NOMO-1 treated with dmso at 0.1 percent for 144 hours (cell line): Measurements from ENCODE around the gene ZNF366.

Experiments used
- DNase-seq: peaks from one replicate; lab custom pipeline; 2025; ENCODE audit not compliant: unreplicated experiment; lab: John Stamatoyannopoulos, UW

The ZNF366 gene

DNA sequence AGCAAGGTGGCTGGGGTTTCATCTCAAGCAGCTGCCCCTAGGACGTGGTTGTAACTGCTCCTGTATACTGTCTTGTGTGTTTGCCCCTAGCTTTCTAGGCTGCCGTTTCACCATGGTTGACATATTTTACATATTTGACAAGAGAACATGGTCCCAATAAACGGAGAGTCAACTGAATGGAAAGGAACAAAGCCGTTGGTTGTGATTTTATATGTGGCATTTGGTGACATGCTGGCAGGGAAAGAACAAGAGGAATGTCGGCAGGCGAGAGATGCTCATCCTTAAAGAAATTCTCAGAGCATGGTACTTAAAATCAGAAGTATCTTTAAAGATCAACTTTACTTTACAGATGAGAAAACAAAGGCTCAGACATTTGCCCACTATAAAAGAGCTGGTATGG lies 11.8 kb downstream of the ZNF366 start:
- DNase-seq: no peak

DNA sequence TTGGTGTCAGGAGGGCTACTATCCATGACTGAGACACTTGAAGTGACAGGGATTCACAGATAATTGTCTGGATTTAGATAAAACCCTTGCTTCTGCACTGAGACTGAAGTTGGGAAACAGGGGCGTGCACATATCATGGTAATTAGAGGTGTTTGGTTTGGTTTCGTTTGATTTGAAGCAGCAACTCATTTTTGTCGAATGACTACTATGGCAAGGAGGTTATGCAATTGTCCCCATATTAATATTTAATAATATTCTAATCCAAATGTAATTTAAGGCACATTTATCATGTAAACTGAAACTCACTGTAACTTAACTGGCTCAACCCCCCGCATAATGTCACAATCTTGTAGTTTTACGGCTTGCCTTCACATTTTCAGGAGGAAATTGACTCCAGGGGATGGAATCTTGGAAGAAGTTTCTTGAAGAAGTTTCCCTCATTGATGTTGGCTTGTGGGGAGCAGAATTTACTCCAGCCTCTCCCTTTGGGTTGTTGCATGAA lies 12.5 kb downstream of the ZNF366 start:
- no peak for DNase-seq

- no peak for DNase-seq
Observed at GRCh38 chr5:72489536-72489935, 17.7 kb downstream of the ZNF366 start.

- DNase-seq: no peak
Observed at GRCh38 chr5:72488756-72489155, 18.5 kb downstream of the ZNF366 start.

- DNase-seq: no peak
Observed at GRCh38 chr5:72487177-72487576, 20.0 kb downstream of the ZNF366 start.

DNA sequence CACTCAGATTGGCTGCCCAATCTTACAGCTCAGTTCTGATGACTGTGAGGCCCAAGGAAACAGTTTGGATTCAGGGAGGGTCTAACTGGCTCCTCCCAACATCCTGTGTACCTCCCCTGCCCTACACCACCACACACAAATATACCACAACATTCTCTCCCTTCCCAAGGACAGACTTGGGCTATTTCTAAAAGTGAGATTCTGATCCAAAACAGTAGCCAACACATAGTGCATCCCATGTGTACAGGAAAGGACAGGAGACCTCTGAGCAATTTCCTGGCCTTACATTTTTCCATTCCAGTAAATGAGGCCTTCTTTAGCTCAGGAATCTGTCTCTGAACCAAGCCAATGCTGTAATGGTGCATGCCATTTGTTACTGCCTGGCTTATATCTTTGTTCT lies 20.8 kb downstream of the ZNF366 start:
- DNase-seq: no peak

GRCh38 chr5:72485430-72485974 lies 21.7 kb downstream of the ZNF366 start:
- DNase-seq: no peak

DNA sequence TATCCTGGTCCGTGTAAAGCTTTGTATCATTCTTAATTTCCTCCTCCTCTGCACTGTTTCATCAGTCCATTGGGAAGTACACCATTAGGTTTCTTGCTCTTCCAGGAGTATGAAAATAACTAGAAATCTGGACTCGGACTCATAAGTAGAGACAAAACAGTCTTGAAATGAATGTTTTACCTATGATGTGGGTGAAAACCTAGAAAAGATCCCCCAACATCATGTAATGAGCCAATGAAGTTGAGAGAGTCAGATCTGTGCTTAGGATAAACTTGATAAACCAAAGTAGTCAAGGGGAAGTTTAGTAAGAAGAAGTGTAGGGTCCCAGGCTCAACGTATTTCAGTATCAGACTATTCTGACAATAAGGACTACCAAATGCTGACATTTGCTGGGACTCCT lies 25.2 kb downstream of the ZNF366 start:
- DNase-seq: no peak

DNA sequence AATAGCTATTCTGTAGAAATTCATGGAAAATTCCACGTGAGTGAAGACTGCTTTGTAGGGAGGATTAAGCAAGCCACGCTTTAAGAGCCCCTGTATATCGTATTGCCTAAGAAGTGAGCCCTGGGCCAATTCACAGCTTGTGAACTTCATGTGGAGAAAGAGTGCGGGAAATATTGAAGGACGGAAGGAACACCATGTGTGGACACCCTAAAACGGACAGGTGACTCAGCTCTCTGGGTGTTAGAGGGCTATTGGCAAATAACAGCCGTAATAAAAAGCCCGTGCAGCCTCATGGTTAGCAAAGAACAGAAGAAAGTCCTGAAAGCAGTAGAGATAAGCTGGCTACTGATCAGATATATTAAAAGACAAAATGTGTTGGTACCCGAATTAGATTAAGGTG lies 26.4 kb downstream of the ZNF366 start:
- DNase-seq: peak; percentile 83

DNA sequence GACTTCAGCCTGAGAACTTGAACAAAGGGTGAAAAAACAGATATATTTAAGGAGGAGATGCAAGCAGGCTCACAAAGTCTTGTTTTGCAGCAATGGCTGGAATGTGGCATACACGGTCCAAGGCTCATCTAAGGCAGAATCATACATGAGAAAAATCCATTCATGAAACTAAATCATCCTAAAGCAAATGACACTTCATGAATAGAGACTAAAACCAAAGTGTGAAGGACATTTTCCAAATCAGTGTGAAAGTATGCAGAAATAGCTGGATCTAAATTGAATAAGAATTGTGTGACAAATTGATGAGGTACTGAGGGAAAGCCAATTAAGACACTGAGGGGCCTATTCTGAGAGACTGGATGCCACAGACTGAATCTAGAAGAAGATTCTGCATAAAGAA lies 27.3 kb downstream of the ZNF366 start:
- DNase-seq: no peak

DNA sequence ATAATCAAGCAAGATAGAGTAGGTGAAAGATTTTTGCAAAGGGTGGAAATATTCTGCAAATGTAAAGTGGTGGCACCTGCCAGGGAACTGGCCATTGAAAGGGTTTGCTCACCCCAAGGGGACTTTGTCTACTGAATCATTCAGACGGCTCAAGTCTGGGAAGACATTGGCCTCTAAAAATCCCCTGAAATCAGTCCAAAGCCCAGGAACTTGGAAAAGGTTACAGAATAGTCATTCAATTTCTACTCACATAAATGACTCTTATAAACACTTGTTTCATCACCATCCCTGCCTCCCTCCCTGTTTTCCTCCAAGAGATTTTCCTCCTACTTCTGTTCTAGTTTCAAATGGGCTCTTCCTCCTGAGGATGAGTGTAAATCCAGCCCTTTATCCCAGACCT lies 28.5 kb downstream of the ZNF366 start:
- no peak for DNase-seq

DNA sequence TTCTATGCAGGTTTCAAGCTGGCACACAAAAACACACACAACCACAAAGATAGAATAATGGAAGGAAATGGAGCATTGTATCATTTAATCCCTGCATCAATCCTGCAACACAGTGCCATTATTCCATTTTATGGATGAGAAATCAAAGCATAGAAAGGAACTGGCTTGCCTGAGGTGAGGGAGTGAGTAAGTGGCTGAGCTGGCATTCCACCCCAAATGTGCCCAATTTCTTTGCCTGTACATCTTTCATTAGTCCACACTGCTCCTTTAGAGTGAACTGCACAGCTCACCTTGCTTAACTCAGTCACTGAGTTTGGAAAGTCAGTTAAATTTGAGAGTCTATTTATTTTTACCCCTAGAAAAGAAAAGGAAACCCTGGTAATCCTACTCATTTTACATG lies 28.9 kb downstream of the ZNF366 start:
- DNase-seq: no peak

DNA sequence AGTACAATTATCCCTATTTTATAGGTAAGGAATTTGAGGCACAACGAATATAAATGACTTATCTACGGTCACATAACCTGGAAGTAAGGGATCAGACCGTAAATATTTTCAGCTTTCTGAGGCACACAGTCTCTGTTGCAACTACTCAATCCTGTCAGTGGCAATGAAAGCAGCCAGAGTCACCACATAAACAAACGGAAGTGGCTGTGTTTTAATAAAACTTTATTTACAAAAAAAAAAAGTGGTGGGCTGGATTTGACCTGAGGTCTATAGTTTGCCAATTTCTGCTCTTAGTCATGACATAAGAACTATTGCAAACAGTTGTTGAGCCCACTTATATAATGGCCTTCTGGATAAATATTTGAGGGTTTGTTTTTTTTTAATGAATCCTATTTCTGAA lies 29.6 kb downstream of the ZNF366 start:
- DNase-seq: no peak

DNA sequence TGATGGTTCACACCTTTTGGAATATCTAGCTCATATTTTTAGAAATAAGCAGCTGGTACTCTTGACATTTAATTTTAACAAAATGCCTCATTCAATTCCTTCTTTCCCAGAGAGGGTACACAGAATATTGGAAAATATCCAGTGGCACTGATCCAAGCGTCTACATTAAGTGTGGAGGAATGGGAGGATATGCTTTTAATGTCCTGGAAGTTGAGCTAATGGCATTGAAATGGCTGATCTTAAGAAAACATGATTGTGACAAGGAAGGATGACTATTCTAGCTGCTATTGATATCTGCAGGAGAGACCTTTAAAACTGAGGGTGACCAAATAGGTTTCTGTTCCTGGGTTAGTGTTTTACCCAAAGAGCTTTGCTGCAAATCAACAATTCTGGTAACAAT lies 30.0 kb downstream of the ZNF366 start:
- DNase-seq: no peak

GRCh38 chr5:72476721-72477120 lies 30.5 kb downstream of the ZNF366 start:
- DNase-seq: no peak

- DNase-seq: no peak
Observed at GRCh38 chr5:72476275-72476674, 30.9 kb downstream of the ZNF366 start.

- no peak for DNase-seq
Observed at GRCh38 chr5:72474516-72474915, 32.7 kb downstream of the ZNF366 start.

DNA sequence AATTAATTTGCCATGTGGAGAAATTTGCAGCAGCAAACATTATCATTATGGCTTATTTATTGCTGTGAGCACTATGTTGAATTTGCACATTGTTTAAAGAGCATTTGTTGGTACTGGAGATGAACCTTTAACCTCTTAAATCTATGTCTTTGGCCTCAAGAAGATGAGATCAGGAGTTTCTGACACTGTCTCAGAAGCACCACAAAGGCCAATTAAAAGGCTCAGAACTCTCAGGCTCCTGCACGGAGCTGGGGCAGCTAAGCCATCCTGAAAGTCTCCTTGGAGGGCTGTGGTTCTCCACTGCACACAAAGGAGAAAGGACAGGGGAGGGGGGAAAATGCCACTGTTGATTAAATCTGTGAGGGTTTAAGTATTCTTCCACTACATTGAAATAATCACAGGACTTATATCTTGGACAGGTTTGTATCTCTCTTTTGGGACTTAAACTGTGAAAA lies 33.1 kb downstream of the ZNF366 start:
- no peak for DNase-seq

DNA sequence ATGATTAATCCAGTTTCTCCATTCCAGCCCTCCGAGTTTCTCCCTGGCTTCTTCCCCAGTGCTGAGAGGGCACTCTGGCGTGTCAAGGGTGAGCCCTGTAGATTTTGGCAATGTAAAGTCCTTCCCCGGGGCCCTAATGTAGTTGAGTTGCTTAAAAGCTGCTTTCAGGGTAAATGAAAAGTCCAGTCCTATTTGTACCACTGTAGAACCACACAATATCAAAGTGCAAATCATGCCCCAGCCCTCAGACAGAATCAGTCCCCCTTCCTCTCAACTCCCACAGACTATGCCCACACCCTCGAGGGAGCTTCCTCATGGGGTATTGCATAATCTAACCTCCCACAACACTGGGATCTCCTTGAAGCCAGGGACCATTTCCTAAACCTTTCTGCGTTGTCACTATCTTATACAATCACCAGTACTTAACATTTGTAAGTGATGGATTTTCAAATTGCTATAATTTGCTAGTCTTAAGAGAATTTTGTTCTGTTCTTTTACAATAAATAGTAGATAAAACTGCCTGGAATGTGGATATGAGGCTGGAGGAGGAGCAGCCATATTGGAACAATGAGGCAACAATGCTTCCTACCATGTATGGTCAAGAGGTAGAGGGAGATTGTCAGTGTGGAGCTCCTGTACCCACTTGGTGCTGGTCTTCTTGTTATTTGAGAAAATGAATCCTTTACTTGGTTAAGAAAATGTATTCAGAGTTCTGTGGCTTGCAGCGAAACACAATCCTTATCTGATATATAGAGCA lies 34.4 kb downstream of the ZNF366 start:
- DNase-seq: peak; percentile 36

GRCh38 chr5:72472031-72472430 lies 35.2 kb downstream of the ZNF366 start:
- DNase-seq: no peak

- no peak for DNase-seq
Observed at GRCh38 chr5:72470826-72471225, 36.4 kb downstream of the ZNF366 start.

DNA sequence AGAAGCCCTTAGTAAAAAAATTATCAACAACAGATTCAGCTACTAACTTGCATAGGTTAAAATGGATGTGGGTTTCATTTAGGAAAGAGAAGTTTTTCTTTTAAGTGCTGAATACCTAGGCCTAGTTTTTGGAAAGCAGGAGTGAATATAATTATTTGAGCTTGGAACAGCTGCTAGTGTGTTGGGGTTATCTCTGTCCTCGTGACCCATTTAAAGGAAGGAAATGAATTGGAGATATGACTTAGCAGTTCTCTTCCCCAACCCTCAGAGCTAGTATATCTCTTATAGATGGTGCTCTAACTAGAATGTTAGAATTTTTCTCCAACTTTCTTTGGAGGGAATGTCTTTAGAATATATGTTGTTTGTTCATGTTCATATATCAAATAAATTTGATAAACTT lies 38.6 kb downstream of the ZNF366 start:
- DNase-seq: peak; percentile 17

DNA sequence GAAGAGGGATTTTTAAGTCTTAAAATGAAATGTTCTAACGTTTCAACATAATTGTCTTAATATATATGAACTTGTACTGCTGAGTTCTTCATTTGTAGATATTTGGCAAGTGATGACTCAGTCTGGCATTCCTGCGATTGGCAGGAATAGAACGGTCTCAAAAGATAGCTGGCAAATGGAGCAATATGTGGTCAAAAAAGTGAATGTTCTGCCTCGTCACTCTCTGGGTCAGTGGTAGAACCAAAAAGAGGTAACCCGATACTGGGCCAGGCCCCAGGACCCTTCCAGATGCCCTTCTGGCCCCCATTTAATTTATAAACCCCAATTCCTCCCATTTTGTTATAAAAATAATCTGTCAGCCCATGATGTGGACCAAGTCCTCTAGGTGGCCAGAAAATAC lies 39.2 kb downstream of the ZNF366 start:
- DNase-seq: peak; percentile 23
